ENCODE measurements around the gene HOMER2.

DNA sequence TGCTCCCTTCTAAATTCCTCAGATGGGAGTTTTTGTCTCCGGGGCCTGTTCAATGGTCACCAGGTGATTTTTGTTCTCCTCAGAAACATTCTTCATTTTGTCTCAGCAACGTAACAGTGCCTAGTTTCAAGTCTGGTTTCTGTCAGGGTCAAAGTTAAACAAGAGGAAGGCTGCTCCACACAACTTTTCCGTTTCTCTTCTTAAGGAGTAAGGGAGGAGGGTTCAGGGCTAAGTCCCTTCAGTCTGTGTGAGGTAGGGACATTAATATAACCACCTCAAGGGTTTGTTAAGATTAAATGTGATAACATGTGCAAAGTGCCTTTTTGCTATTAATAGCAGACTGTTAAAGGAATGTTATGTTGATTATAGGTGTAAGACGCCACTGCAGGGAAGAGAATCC lies 41.8 kb downstream of the HOMER2 start:
- TF ChIP-seq, protein P1, sequence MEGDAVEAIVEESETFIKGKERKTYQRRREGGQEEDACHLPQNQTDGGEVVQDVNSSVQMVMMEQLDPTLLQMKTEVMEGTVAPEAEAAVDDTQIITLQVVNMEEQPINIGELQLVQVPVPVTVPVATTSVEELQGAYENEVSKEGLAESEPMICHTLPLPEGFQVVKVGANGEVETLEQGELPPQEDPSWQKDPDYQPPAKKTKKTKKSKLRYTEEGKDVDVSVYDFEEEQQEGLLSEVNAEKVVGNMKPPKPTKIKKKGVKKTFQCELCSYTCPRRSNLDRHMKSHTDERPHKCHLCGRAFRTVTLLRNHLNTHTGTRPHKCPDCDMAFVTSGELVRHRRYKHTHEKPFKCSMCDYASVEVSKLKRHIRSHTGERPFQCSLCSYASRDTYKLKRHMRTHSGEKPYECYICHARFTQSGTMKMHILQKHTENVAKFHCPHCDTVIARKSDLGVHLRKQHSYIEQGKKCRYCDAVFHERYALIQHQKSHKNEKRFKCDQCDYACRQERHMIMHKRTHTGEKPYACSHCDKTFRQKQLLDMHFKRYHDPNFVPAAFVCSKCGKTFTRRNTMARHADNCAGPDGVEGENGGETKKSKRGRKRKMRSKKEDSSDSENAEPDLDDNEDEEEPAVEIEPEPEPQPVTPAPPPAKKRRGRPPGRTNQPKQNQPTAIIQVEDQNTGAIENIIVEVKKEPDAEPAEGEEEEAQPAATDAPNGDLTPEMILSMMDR (CRISPR knock-in tag; IDR thresholded peaks at IDR 0.05) = no peak
- TF ChIP-seq MLLT10 (CRISPR knock-in tag; IDR thresholded peaks at IDR 0.05) (no peak), ZMYM4 (CRISPR knock-in tag; IDR thresholded peaks at IDR 0.05) (no peak), POLR2A (IDR thresholded peaks at IDR 0.05; ENCODE audit: insufficient read depth in 1 of 2, low read depth in 2 of 2, low read length in 2 of 2) (no peak), HDAC1 (CRISPR knock-in tag; IDR thresholded peaks at IDR 0.05) (no peak), RAD21 (CRISPR knock-in tag; IDR thresholded peaks at IDR 0.05) (no peak), NCOA2 (CRISPR knock-in tag; IDR thresholded peaks at IDR 0.05) (no peak), TRIM24 (CRISPR knock-in tag; IDR thresholded peaks at IDR 0.05) (no peak), SRF (IDR thresholded peaks at IDR 0.05; ENCODE audit: low read depth, low read length) (no peak)
- TF ChIP-seq, protein P2, sequence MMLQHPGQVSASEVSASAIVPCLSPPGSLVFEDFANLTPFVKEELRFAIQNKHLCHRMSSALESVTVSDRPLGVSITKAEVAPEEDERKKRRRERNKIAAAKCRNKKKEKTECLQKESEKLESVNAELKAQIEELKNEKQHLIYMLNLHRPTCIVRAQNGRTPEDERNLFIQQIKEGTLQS (CRISPR knock-in tag; IDR thresholded peaks at IDR 0.05) = no peak
- TF ChIP-seq, protein P3, sequence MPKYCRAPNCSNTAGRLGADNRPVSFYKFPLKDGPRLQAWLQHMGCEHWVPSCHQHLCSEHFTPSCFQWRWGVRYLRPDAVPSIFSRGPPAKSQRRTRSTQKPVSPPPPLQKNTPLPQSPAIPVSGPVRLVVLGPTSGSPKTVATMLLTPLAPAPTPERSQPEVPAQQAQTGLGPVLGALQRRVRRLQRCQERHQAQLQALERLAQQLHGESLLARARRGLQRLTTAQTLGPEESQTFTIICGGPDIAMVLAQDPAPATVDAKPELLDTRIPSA (CRISPR knock-in tag; IDR thresholded peaks at IDR 0.05; ENCODE audit: borderline replicate concordance) = no peak
